H1 (cell line): Measurements from ENCODE around the gene CRTC3. TPM values are rescaled to one million over a fixed set of nuclear protein-coding genes. Genes with fewer than 3 reads are reported as not detected.

Experiments
- ASH2L ChIP-seq: fragments of 200-600, 300-600 bp; sonication (generic); IDR thresholded peaks from one replicate; pipeline ENCODE4 v1.7.1; 2017; ENCODE audit warnings: low read length
- CBX5 ChIP-seq: fragments of 300-800, 300-1000 bp; sonication (generic); IDR thresholded peaks from 2 replicates; pipeline ENCODE4 v1.7.1; 2016; ENCODE audit warnings: antibody characterized with exemption, low read length, low read depth
- EP300 ChIP-seq, 2 experiments: IDR thresholded peaks; 1 replicate in 1 of 2; 2 replicates in 1 of 2; pipeline ENCODE4 v1.6.1; 2011 to 2012; ENCODE audit warnings: low read depth in 2 of 2, low read length in 2 of 2, mild to moderate bottlenecking in 2 of 2, borderline replicate concordance in 1 of 2, inconsistent platforms in 1 of 2, moderate library complexity in 1 of 2
- polyA plus RNA-seq, 7 experiments: library from polyadenylated mRNA; depleted of rRNA in 3 of 7; stranded (reverse) in 5 of 7; unstranded in 2 of 7; fragments of >200 nt in 5 of 7; fragments of 200-250 nt in 2 of 7; gene quantifications; 1 replicate in 5 of 7; 2 replicates in 1 of 7; 4 replicates in 1 of 7; pipeline versions ENCODE4 v1.2.1 to v1.2.3, GENCODE V29; 2011 to 2013; ENCODE audit warnings: missing spikeins in 2 of 7, mixed read lengths in 2 of 7
- total RNA-seq: library from RNA; stranded (reverse); fragmentation: NEBNext Ultra II Directional; extraction: Animal tissue kit (Norgen Biotek cat#: 25700); gene quantifications from 2 replicates; pipeline ENCODE4 v1.2.1, GENCODE V29; 2021

Gene CRTC3
- total and polyA plus RNA-seq, 2 of the 8 experiments (the other 6 are each of a cell fraction or from before 2014, with no cell fraction given) = 5.0 to 5.3 TPM

GRCh38 chr15:90564051-90564450, 34.3 kb downstream of the CRTC3 start (continued):
- no peak for TF ChIP-seq EP300 (IDR thresholded peaks at IDR 0.05; ENCODE audit: borderline replicate concordance in 1 of 2, low read depth in 2 of 2, low read length in 2 of 2)
- TF ChIP-seq CBX5 = no peak
- TF ChIP-seq ASH2L = no peak
